ENCODE results near the gene TXNRD2. TPM values are rescaled to one million over a fixed set of nuclear protein-coding genes. Genes with fewer than 3 reads are reported as not detected.

Gene TXNRD2
- total RNA-seq, 1 donor from 2014 or later, result 22.9 TPM

DNA sequence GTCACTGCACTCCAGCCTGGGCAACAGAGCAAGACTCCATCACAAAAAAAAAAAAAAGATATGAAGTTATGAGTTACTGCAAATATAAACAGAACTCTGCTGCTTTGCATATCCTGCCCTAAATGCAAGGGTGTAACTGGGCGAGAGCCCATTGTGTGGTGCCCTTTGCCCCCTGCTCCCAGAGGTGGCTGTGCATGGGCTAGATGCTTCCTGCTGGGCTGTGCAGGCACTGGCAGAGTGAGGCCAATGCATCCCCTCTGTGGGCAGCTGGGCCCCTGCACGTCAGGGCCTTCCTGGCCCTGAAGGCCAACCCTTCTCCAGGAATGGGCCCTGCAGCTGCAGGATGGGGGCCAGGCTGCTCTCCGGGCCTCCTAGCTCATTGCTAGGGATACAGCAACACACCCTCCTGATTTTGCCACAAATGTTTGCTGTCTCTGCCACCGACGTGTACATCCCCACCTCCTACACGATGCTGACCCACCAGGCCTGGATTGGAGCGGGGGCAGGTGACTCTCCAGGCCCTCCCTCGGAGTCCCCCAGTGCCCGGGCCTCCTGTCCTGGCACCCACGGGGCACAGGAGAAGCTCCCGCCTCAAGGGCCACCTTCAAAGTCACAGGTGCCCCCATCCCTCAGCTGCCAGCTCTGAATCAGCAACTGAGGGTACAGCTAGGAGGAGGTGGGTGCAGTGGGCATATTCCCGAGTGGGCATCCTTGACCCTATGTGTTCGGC, 40.7 kb downstream of the TXNRD2 start:
- H3K27me3 Mint-ChIP-seq (ENCODE audit: low read depth), result peaks cover 2% of the 10 kb centered on the region

DNA sequence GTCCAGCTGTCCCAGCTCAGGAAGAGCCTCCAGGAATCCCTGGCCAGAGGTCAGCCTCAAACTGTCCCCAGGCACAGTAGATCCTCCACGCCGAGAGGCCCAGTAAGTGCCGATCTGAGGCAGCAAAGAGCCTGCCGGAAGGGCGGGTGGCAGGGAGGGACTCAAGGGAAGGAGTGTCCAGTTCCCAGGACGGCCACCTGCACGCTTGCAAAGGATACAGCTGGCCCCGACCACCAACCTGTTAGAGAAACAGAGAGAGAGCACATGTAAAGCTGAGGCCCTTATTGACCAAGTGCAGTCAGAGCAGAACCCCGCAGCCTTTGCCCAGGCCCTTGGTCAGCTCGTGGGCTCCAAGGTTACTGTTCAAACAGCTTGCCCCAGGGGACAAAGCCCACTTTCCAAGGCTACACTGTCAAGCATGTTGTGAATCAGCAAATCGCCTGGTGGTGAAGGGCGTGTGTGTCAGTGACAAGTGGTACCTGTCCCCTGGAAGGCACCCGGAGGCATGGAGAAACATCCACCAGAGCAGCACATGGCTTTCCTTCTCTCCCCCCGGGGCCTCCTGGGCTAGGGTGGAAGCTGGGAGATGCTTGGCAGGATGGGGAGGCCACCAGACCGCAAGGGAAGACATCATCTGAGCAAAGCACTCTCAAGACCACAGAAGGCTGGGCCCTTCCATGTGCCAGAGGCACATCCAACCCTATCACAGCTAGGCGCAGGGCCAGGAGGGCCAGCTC, 42.6 kb downstream of the TXNRD2 start:
- Mint-ChIP-seq H3K27me3 (ENCODE audit: low read depth) (peaks cover 2% of the 10 kb centered on the region), H3K9me3 (no peaks in the 10 kb centered on the region), H3K27ac (no peak overlapping the region), H3K4me3 (no peak overlapping the region), H3K36me3 (peaks cover 3% of the 10 kb centered on the region), H3K4me1 (no peaks in the 10 kb centered on the region)
- TF ChIP-seq CTCF (IDR thresholded peaks at IDR 0.05; ENCODE audit: unreplicated experiment), result no peak
- DNase-seq (ENCODE audit: low spot score in 2 of 2, unreplicated experiment in 2 of 2), result no peak

More for the DNA sequence above, 40.7 kb downstream of the TXNRD2 start:
- no peak overlapping the region for H3K27ac Mint-ChIP-seq
- H3K36me3 Mint-ChIP-seq, result peaks cover 3% of the 10 kb centered on the region
- DNase-seq (ENCODE audit: low spot score in 2 of 2, unreplicated experiment in 2 of 2), result no peak
- peaks cover 9% of the 10 kb centered on the region for H3K4me1 Mint-ChIP-seq
- no peak overlapping the region for H3K4me3 Mint-ChIP-seq
- no peaks in the 10 kb centered on the region for H3K9me3 Mint-ChIP-seq
- no peak for TF ChIP-seq CTCF (IDR thresholded peaks at IDR 0.05; ENCODE audit: unreplicated experiment)

- no peak for TF ChIP-seq CTCF (IDR thresholded peaks at IDR 0.05; ENCODE audit: unreplicated experiment)
- Mint-ChIP-seq H3K36me3 (peaks cover 4% of the 10 kb centered on the region), H3K27me3 (ENCODE audit: low read depth) (no peaks in the 10 kb centered on the region), H3K4me1 (no peaks in the 10 kb centered on the region), H3K9me3 (no peaks in the 10 kb centered on the region), H3K4me3 (no peak overlapping the region), H3K27ac (no peak overlapping the region)
- DNase-seq (ENCODE audit: low spot score in 2 of 2, unreplicated experiment in 2 of 2), result no peak
Observed at GRCh38 chr22:19898145-19898544, 43.5 kb downstream of the TXNRD2 start.

DNA sequence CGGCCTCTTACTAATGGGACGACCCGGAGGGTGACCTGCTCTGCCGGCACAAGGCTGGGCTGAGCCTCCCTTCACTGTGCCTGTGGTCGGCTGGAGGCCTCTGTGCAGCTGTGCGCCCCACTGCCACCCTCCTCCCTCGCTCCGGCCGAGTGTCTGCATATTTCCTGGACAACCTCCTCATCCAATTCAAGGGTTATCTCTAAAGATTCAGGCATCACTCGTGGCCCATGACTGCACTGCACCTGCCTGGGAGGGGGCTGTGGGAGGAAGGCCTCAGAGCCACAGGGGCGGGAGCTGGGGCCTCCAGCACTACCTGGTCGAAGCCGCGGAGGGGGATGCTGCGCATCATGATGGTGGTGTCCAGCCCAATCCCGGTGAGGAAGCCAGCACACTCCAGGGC, 43.9 kb downstream of the TXNRD2 start:
- no peak overlapping the region for H3K4me3 Mint-ChIP-seq
- no peaks in the 10 kb centered on the region for H3K27me3 Mint-ChIP-seq (ENCODE audit: low read depth)
- TF ChIP-seq CTCF (IDR thresholded peaks at IDR 0.05; ENCODE audit: unreplicated experiment), result no peak
- no peak for DNase-seq (ENCODE audit: low spot score in 2 of 2, unreplicated experiment in 2 of 2)
- no peaks in the 10 kb centered on the region for H3K9me3 Mint-ChIP-seq
- peaks cover 4% of the 10 kb centered on the region for H3K36me3 Mint-ChIP-seq
- H3K4me1 Mint-ChIP-seq, result peaks cover 4% of the 10 kb centered on the region
- H3K27ac Mint-ChIP-seq, result no peak overlapping the region

DNA sequence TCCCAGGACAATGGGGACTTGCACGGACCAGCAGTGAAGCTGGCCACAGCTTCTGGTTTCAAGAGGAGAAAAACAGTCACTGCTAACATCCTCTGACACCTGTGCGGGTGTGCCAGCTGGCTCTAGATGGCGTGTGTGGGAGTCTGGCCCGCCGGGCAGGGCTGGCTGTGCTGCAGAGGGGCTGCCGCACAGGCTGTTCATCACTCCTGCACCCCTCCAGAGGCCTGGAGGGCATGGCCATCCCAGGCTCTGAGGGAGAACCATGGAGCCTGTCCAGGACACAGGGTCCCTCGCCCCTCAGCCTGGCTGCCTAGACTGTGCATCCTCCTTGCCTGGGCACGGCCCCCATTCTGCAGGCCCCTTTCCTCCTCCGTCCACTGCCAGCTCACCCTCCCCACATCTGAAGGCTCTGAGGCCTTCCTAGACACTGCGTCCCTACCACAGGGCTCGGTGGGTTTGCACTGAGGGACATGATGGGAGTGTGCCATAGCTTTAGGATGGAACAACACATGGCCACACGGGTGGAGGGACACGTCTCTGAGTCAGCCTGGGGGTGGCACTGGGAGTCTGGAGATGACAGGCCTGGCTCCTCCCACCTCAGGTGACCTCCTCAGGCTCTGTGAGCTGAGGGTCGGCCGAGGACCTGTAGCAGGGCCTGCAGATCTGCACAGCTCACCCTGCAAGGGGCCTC, 44.8 kb downstream of the TXNRD2 start:
- Mint-ChIP-seq H3K36me3 (peaks cover 4% of the 10 kb centered on the region), H3K4me3 (no peak overlapping the region), H3K4me1 (peaks cover 13% of the 10 kb centered on the region), H3K27ac (no peak overlapping the region), H3K27me3 (ENCODE audit: low read depth) (no peaks in the 10 kb centered on the region), H3K9me3 (no peaks in the 10 kb centered on the region)
- no peak for TF ChIP-seq CTCF (IDR thresholded peaks at IDR 0.05; ENCODE audit: unreplicated experiment)
- no peak for DNase-seq (ENCODE audit: low spot score in 2 of 2, unreplicated experiment in 2 of 2)
